IgD-negative memory B cell (primary cell): ENCODE results near the gene JAK3. TPM values are rescaled to one million over a fixed set of nuclear protein-coding genes. Genes with fewer than 3 reads are reported as not detected.

ENCODE experiments used
- H3K27ac Mint-ChIP-seq, 3 donors: one replicate each; pipeline ENCODE4 v1.8.0; 2020 to 2022; ENCODE audit warnings: mild to moderate bottlenecking in 3 of 3, mixed read lengths in 3 of 3, moderate library complexity in 1 of 3
- H3K27me3 Mint-ChIP-seq: one replicate; pipeline ENCODE4 v1.8.0; 2021; ENCODE audit warnings: mixed read lengths
- H3K36me3 Mint-ChIP-seq: one replicate; pipeline ENCODE4 v1.8.0; 2020; ENCODE audit warnings: mild to moderate bottlenecking, mixed read lengths
- H3K4me1 Mint-ChIP-seq, 3 donors: one replicate each; pipeline ENCODE4 v1.8.0; 2020 to 2022; ENCODE audit warnings: mixed read lengths in 3 of 3, mild to moderate bottlenecking in 1 of 3
- H3K4me3 Mint-ChIP-seq, 4 donors: one replicate each; pipeline ENCODE4 v1.8.0; 2020 to 2022; ENCODE audit warnings: mild to moderate bottlenecking in 4 of 4, mixed read lengths in 4 of 4, moderate library complexity in 3 of 4
- H3K9me3 Mint-ChIP-seq, 3 donors: one replicate each; pipeline ENCODE4 v1.8.0; 2020 to 2021; ENCODE audit warnings: mixed read lengths in 3 of 3, mild to moderate bottlenecking in 1 of 3
- polyA plus RNA-seq: library from polyadenylated mRNA; unstranded; fragments of 300-500 nt; fragmentation: Illumina TruSeq; gene quantifications from one replicate; pipeline ENCODE4 v1.2.3, GENCODE V29; 2021

The JAK3 gene
- polyA plus RNA-seq, 1 donor from 2014 or later: 56.3 TPM

GRCh38 chr19:17835182-17836006 lies 12.4 kb downstream of the JAK3 start:
- H3K9me3 Mint-ChIP-seq: no peaks in the 10 kb centered on the region
- no peaks in the 10 kb centered on the region for H3K27me3 Mint-ChIP-seq
- peaks cover 12% of the 10 kb centered on the region for H3K36me3 Mint-ChIP-seq
- H3K4me3 Mint-ChIP-seq: no peak overlapping the region
- peaks cover 0 to 2% (median 1%) of the 10 kb centered on the region in 3 donors for H3K4me1 Mint-ChIP-seq
- H3K27ac Mint-ChIP-seq: peak overlapping the region in 2 of 3 donors; percentile 31 to 60

GRCh38 chr19:17834350-17835181 lies 13.2 kb downstream of the JAK3 start:
- Mint-ChIP-seq H3K4me3 (no peak overlapping the region), H3K27me3 (no peaks in the 10 kb centered on the region), H3K9me3 (no peaks in the 10 kb centered on the region), H3K27ac (peak overlapping the region in 2 of 3 donors; percentile 31 to 60), H3K4me1 (peaks cover 0 to 2% (median 1%) of the 10 kb centered on the region in 3 donors), H3K36me3 (peaks cover 14% of the 10 kb centered on the region)

- Mint-ChIP-seq H3K36me3 (peaks cover 17% of the 10 kb centered on the region), H3K27ac (no peak overlapping the region), H3K4me1 (peaks cover 0 to 2% (median 1%) of the 10 kb centered on the region in 3 donors), H3K27me3 (no peaks in the 10 kb centered on the region), H3K9me3 (no peaks in the 10 kb centered on the region), H3K4me3 (no peak overlapping the region)
Measured at GRCh38 chr19:17832443-17833208, 15.2 kb downstream of the JAK3 start.

GRCh38 chr19:17831419-17831888 lies 16.3 kb downstream of the JAK3 start:
- peak overlapping the region in 1 of 3 donors; percentile 57 for H3K27ac Mint-ChIP-seq
- H3K27me3 Mint-ChIP-seq: no peaks in the 10 kb centered on the region
- no peaks in the 10 kb centered on the region for H3K9me3 Mint-ChIP-seq
- H3K36me3 Mint-ChIP-seq: peaks cover 14% of the 10 kb centered on the region
- peaks cover 0 to 2% (median 1%) of the 10 kb centered on the region in 3 donors for H3K4me1 Mint-ChIP-seq
- H3K4me3 Mint-ChIP-seq: no peak overlapping the region

GRCh38 chr19:17830567-17831418 lies 17.0 kb downstream of the JAK3 start:
- Mint-ChIP-seq H3K4me3 (no peak overlapping the region), H3K9me3 (no peaks in the 10 kb centered on the region), H3K36me3 (peaks cover 13% of the 10 kb centered on the region), H3K27me3 (no peaks in the 10 kb centered on the region), H3K4me1 (peaks cover 0 to 2% (median 1%) of the 10 kb centered on the region in 3 donors), H3K27ac (peak overlapping the region in 1 of 3 donors; percentile 49)

- H3K9me3 Mint-ChIP-seq: no peaks in the 10 kb centered on the region
- H3K27ac Mint-ChIP-seq: peak overlapping the region in 2 of 3 donors; percentile 43 to 49
- no peaks in the 10 kb centered on the region for H3K27me3 Mint-ChIP-seq
- H3K4me1 Mint-ChIP-seq: peaks cover 0 to 2% (median 0%) of the 10 kb centered on the region in 3 donors
- no peak overlapping the region for H3K4me3 Mint-ChIP-seq
- peaks cover 9% of the 10 kb centered on the region for H3K36me3 Mint-ChIP-seq
Measured at GRCh38 chr19:17829855-17830566, 17.8 kb downstream of the JAK3 start.

- peaks cover 7% of the 10 kb centered on the region for H3K36me3 Mint-ChIP-seq
- H3K4me1 Mint-ChIP-seq: no peaks in the 10 kb centered on the region
- no peaks in the 10 kb centered on the region for H3K27me3 Mint-ChIP-seq
- H3K4me3 Mint-ChIP-seq: no peak overlapping the region
- no peak overlapping the region for H3K27ac Mint-ChIP-seq
- no peaks in the 10 kb centered on the region for H3K9me3 Mint-ChIP-seq
Measured at GRCh38 chr19:17826508-17827056, 21.2 kb downstream of the JAK3 start.

- H3K27me3 Mint-ChIP-seq: no peaks in the 10 kb centered on the region
- H3K4me3 Mint-ChIP-seq: no peak overlapping the region
- no peaks in the 10 kb centered on the region for H3K9me3 Mint-ChIP-seq
- H3K27ac Mint-ChIP-seq: no peak overlapping the region
- no peaks in the 10 kb centered on the region for H3K4me1 Mint-ChIP-seq
- peaks cover 4% of the 10 kb centered on the region for H3K36me3 Mint-ChIP-seq
Measured at GRCh38 chr19:17824339-17824738, 23.4 kb downstream of the JAK3 start.

- Mint-ChIP-seq H3K27me3 (no peaks in the 10 kb centered on the region), H3K4me1 (no peaks in the 10 kb centered on the region), H3K27ac (no peak within 1 kb of the TSS), H3K4me3 (no peak within 1 kb of the TSS), H3K9me3 (no peaks in the 10 kb centered on the region), H3K36me3 (no peaks in the 10 kb centered on the region)
Measured at GRCh38 chr19:17821190-17821589, 26.6 kb downstream of the JAK3 start, which contains the start of gene INSL3. INSL3 (minus strand) TSS chr19:17821519; CDS start chr19:17821506, 13 bp downstream.

- H3K27ac Mint-ChIP-seq: no peak overlapping the region
- no peaks in the 10 kb centered on the region for H3K9me3 Mint-ChIP-seq
- peak overlapping the region in 1 of 4 donors; percentile 54 for H3K4me3 Mint-ChIP-seq
- peaks cover 0 to 2% (median 0%) of the 10 kb centered on the region in 3 donors for H3K4me1 Mint-ChIP-seq
- H3K36me3 Mint-ChIP-seq: no peaks in the 10 kb centered on the region
- no peaks in the 10 kb centered on the region for H3K27me3 Mint-ChIP-seq
Measured at GRCh38 chr19:17817668-17818363, 30.0 kb downstream of the JAK3 start.

- peaks cover 2% of the 10 kb centered on the region for H3K36me3 Mint-ChIP-seq
- H3K4me3 Mint-ChIP-seq: no peak overlapping the region
- no peak overlapping the region for H3K27ac Mint-ChIP-seq
- peaks cover 0 to 2% (median 0%) of the 10 kb centered on the region in 3 donors for H3K9me3 Mint-ChIP-seq
- peaks cover 0 to 4% (median 0%) of the 10 kb centered on the region in 3 donors for H3K4me1 Mint-ChIP-seq
- H3K27me3 Mint-ChIP-seq: peaks cover 7% of the 10 kb centered on the region
Measured at GRCh38 chr19:17812099-17812498, 35.7 kb downstream of the JAK3 start.

- Mint-ChIP-seq H3K4me3 (no peak overlapping the region), H3K27me3 (peaks cover 7% of the 10 kb centered on the region), H3K9me3 (peaks cover 0 to 2% (median 0%) of the 10 kb centered on the region in 3 donors), H3K4me1 (peaks cover 0 to 4% (median 0%) of the 10 kb centered on the region in 3 donors), H3K27ac (no peak overlapping the region), H3K36me3 (peaks cover 2% of the 10 kb centered on the region)
Measured at GRCh38 chr19:17811681-17812080, 36.1 kb downstream of the JAK3 start.
